ENCODE measurements around the gene GPT2. TPM values are rescaled to one million over a fixed set of nuclear protein-coding genes. Genes with fewer than 3 reads are reported as not detected.

GPT2 gene
- total and polyA plus RNA-seq, 7 donors = 25.7 to 110 (median 52.5) TPM

DNA sequence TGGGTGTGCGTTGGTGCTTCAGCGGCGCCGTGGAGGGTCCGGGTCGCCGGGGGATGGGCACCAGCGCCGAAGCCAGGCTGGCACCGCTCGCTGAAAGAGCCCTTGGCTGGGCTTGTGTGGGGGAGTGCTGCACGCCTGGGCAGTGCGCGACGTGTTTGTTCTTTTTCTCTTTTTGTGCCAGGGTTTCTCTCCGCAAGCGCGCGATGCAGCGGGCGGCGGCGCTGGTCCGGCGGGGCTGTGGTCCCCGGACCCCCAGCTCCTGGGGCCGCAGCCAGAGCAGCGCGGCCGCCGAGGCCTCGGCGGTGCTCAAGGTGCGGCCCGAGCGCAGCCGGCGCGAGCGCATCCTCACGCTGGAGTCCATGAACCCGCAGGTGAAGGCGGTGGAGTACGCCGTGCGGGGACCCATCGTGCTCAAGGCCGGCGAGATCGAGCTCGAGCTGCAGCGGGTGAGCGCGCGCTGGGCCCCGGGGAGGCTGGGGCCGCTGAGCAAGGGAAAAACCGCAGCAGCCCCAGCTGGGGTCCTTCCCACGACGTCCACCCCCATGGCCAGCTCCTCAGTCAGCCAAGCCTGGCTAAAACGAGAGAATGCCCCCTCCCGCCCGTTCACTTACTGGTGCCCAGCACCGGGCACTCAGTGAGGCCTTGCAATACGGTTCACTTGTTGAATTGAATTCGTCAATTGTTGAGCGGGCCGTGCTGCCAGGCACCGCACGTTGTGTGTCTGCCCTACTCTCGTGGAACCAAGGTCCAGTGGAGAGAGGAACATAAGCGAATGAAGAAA is 541 bp downstream of the GPT2 start:
- H3K36me3 ChIP-seq (ENCODE audit: insufficient read depth in 1 of 2, low read depth in 1 of 2) = no peaks in the 10 kb centered on the region
- DNase-seq (no peak), ATAC-seq (peak in 1 of 4 donors; percentile 2)
- H3K27ac ChIP-seq = peak overlapping the region; percentile 86
- H3K27me3 ChIP-seq (ENCODE audit: insufficient read depth in 3 of 3, low read length in 2 of 3) = no peaks in the 10 kb centered on the region
- H3K9me3 ChIP-seq = no peaks in the 10 kb centered on the region
- TF ChIP-seq, protein P1, sequence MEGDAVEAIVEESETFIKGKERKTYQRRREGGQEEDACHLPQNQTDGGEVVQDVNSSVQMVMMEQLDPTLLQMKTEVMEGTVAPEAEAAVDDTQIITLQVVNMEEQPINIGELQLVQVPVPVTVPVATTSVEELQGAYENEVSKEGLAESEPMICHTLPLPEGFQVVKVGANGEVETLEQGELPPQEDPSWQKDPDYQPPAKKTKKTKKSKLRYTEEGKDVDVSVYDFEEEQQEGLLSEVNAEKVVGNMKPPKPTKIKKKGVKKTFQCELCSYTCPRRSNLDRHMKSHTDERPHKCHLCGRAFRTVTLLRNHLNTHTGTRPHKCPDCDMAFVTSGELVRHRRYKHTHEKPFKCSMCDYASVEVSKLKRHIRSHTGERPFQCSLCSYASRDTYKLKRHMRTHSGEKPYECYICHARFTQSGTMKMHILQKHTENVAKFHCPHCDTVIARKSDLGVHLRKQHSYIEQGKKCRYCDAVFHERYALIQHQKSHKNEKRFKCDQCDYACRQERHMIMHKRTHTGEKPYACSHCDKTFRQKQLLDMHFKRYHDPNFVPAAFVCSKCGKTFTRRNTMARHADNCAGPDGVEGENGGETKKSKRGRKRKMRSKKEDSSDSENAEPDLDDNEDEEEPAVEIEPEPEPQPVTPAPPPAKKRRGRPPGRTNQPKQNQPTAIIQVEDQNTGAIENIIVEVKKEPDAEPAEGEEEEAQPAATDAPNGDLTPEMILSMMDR (IDR thresholded peaks at IDR 0.05) = no peak
- 2 to 4% (median 2%) methylated on average over 26 to 72 of the region's 72 CpGs for WGBS, 3 donors
- H3K4me1 ChIP-seq = peaks cover 30% of the 10 kb centered on the region
- H3K4me3 ChIP-seq = peak overlapping the region; percentile 95
- intact Hi-C loops (cut with DNase I) = no loop called here

DNA sequence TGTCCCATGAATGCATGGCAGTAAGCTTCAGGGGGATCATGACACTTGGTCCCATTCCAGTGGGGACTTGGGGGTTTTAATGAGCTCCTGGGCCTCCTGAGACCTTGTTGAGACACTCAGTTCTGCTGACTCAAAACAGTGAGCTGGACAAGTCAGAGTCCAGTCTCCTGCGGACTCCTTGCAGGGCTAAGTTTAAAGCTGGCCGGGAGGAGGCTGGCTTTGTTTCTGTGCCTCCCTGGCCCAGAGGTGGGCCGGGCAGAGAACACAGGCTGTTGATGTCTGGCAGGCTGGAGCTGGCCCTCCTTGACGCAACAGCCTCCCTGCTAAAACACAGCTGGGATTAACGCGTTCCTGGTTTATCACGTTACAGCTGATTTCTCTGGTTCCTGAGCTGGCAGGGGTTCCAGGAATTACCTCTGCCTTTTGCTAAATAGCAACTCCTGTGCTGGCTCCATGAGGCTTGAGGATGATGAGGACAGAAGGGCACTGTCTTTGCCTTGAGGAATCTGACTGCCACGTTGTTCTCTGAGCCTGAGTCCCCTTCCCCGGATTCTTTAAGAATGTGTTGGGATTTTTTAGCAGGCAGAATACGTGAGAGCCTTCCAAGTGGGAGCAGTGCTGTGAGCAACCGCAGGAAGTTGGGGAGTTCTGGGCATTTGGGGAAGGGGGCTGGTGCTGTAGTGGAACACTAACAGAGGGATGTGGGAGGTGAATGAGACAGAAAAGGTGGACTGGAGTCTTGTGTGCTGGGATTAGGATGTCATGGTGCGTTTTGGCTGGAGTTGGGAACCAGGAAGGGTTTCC is 2.0 kb downstream of the GPT2 start:
- ATAC-seq = peak; percentile 18 to 62 (median 56)
- Histone ChIP-seq H3K4me3 (peak overlapping the region; percentile 95), H3K4me1 (peaks cover 36% of the 10 kb centered on the region), H3K27me3 (ENCODE audit: insufficient read depth in 3 of 3, low read length in 2 of 3) (no peaks in the 10 kb centered on the region), H3K27ac (peak overlapping the region; percentile 86), H3K36me3 (ENCODE audit: insufficient read depth in 1 of 2, low read depth in 1 of 2) (no peaks in the 10 kb centered on the region), H3K9me3 (no peaks in the 10 kb centered on the region)
- DNase-seq = peak; percentile 44 to 85
- WGBS, 3 donors = 25 to 32% (median 28%) methylated on average over 12 of the region's 12 CpGs
- TF ChIP-seq, protein P1 (IDR thresholded peaks at IDR 0.05) = no peak
- intact Hi-C loops (cut with DNase I) = no loop called here

DNA sequence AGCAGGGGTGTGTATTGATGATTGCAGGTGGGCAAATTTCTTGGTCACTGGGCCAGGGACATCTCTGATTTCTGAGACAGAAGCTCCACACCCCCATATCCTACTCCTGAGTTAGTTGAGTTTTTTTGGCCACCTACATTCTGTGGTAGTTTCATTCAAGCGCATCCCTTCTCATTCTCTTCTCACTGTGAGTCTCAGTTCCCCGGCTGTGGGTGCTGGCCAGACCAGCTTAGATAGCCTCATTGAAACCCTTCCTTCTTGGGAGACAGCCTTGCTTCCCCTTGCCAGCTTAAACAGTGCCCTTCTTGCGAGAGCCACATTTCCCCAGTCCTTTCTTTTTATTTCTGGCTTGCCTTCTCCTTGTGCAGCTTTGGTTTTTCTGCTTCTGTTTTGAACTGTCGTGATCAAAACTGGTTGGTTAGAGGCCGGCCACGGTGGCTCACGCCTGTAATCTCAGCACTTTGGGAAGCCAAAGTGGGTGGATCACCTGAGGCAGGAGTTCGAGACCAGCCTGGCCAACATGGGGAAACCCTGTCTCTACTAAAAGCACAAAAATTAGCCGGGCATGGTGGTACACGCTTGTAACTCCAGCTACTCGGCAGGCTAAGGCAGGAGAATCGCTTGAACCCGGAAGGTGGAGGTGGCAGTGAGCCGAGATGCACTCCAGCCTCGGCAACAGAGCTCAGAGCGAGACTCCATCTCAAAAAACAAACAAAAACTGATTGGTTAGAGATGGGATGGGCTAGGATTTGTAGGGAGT is 2.8 kb downstream of the GPT2 start:
- WGBS, 3 donors = 50 to 67% (median 67%) methylated on average over 16 of the region's 16 CpGs
- Histone ChIP-seq H3K4me1 (peaks cover 36% of the 10 kb centered on the region), H3K4me3 (peak overlapping the region; percentile 38), H3K9me3 (no peaks in the 10 kb centered on the region), H3K27me3 (ENCODE audit: insufficient read depth in 3 of 3, low read length in 2 of 3) (no peaks in the 10 kb centered on the region), H3K36me3 (ENCODE audit: insufficient read depth in 1 of 2, low read depth in 1 of 2) (no peaks in the 10 kb centered on the region), H3K27ac (peak overlapping the region; percentile 86)
- no peak for ATAC-seq
- intact Hi-C loops (cut with DNase I) = no loop called here
- TF ChIP-seq, protein P1 (IDR thresholded peaks at IDR 0.05) = no peak
- DNase-seq = no peak

DNA sequence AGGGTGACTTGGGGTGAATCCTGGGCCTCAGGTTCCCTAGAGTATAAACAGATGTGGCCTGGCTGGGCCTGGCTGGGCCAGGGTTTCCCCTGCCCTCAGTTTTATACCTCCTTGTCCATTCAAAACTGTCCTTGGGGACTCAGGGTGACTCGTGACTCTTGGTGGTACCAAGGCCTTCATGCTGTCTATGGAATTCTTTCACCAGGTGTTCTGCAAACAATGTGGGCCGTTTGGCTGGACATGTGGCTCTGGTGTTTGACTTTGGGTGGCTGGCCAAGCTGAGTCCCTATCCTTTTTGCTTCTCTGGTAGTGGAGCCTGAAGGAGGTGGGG is 3.3 kb downstream of the GPT2 start:
- ATAC-seq (no peak), DNase-seq (no peak)
- Histone ChIP-seq H3K4me3 (no peak overlapping the region), H3K4me1 (peaks cover 36% of the 10 kb centered on the region), H3K36me3 (ENCODE audit: insufficient read depth in 1 of 2, low read depth in 1 of 2) (no peaks in the 10 kb centered on the region), H3K9me3 (no peaks in the 10 kb centered on the region), H3K27ac (peak overlapping the region; percentile 86), H3K27me3 (ENCODE audit: insufficient read depth in 3 of 3, low read length in 2 of 3) (no peaks in the 10 kb centered on the region)
- intact Hi-C loops (cut with DNase I) = no loop called here
- TF ChIP-seq, protein P1 (IDR thresholded peaks at IDR 0.05) = no peak
- WGBS, 3 donors = 8 to 22% (median 12%) methylated on average over 2 of the region's 2 CpGs

All from psoas muscle (tissue), 8 donors.